K562 (cell line): Measurements from ENCODE around the gene MAP3K20. TPM values are rescaled to one million over a fixed set of nuclear protein-coding genes. Genes with fewer than 3 reads are reported as not detected.

Experiments
- BHLHE40 ChIP-seq: IDR thresholded peaks from 2 replicates; pipeline ENCODE4 v1.6.1; 2011; ENCODE audit warnings: low read length, improper control_type of control experiment
- NFYB ChIP-seq: IDR thresholded peaks from 2 replicates; pipeline ENCODE4 v1.6.1; 2011; ENCODE audit warnings: mild to moderate bottlenecking, moderate library complexity; ENCODE audit not compliant: insufficient read length; ENCODE audit errors: extremely low read depth
- NR2C2 ChIP-seq, 2 experiments: fragments of 200-800 bp in 1 of 2; sonication (Bioruptor generic) in 1 of 2; sonication (generic) in 1 of 2; formaldehyde crosslinking in 1 of 2; IDR thresholded peaks; 2 replicates each; pipeline versions ENCODE4 v1.6.1 to v1.8.0; 2016 to 2022; ENCODE audit warnings: mild to moderate bottlenecking in 1 of 2, missing compliant biosample characterization in 1 of 2, missing genetic modification characterization in 1 of 2, missing genetic modification reagents in 1 of 2
- OTX1 ChIP-seq: fragments of 450-650 bp; formaldehyde crosslinking; IDR thresholded peaks from 2 replicates; pipeline ENCODE4 v1.4.0; 2022; ENCODE audit warnings: mild to moderate bottlenecking
- POLR2A ChIP-seq: fragments of 450-650 bp; conservative IDR thresholded peaks from 2 replicates; pipeline ENCODE4 v1.6.1; 2016
- POLR2AphosphoS5 ChIP-seq: IDR thresholded peaks from 2 replicates; pipeline ENCODE4 v1.6.1; 2011; ENCODE audit warnings: mild to moderate bottlenecking, low read depth, low read length, moderate library complexity; ENCODE audit not compliant: control insufficient read depth, insufficient read depth
- RAD21 ChIP-seq, 2 experiments: fragments of 250-450 bp in 1 of 2; fragments of 450-650 bp in 1 of 2; sonication (Bioruptor Pico) in 1 of 2; formaldehyde crosslinking in 1 of 2; IDR thresholded peaks in 1 of 2; conservative IDR thresholded peaks in 1 of 2; 2 replicates each; pipeline versions ENCODE4 v1.4.0 to v1.8.0; 2020 to 2022; ENCODE audit warnings: mild to moderate bottlenecking in 2 of 2, moderate library complexity in 1 of 2
- RBBP5 ChIP-seq: fragments of 200-600 bp; sonication (generic); IDR thresholded peaks from 2 replicates; pipeline ENCODE4 v1.6.1; 2012; ENCODE audit warnings: borderline replicate concordance, mild to moderate bottlenecking, low read length, control low read depth, inconsistent platforms; ENCODE audit not compliant: insufficient read depth, poor library complexity, severe bottlenecking
- SAFB ChIP-seq: fragments of 200-400 bp; formaldehyde crosslinking; IDR thresholded peaks from 2 replicates; pipeline ENCODE4 v1.6.1; 2017; ENCODE audit warnings: low read depth, low read length, borderline replicate concordance
- SAP30 ChIP-seq: fragments of 200-600 bp; sonication (generic); IDR thresholded peaks from 2 replicates; pipeline ENCODE4 v1.6.1; 2012; ENCODE audit warnings: borderline replicate concordance, low read depth, mild to moderate bottlenecking, moderate library complexity, low read length, control low read depth, inconsistent platforms; ENCODE audit not compliant: insufficient read depth, poor library complexity, severe bottlenecking
- ZFP36 ChIP-seq: fragments of 150-350 bp; IDR thresholded peaks from 2 replicates; pipeline ENCODE4 v1.6.1; 2018; ENCODE audit warnings: low read length, low read depth; ENCODE audit not compliant: partially characterized antibody
- ZHX1 ChIP-seq: fragments of 150-350 bp; conservative IDR thresholded peaks from 2 replicates; pipeline ENCODE4 v1.6.1; 2014; ENCODE audit warnings: low read length
- ZNF24 ChIP-seq: fragments of 450-650 bp; IDR thresholded peaks from 2 replicates; pipeline ENCODE4 v1.6.1; 2016
- ZNF395 ChIP-seq: fragments of 200-800 bp; sonication (Bioruptor generic); IDR thresholded peaks from 2 replicates; pipeline ENCODE4 v1.6.1; 2017; ENCODE audit warnings: missing genetic modification characterization, missing compliant biosample characterization
- polyA plus RNA-seq, 8 experiments: library from polyadenylated mRNA; depleted of rRNA in 4 of 8; stranded (reverse) in 5 of 8; unstranded in 3 of 8; fragments of >200 nt; fragmentation: Nextera tagmentation in 2 of 8; fragmentation: Illumina TruSeq in 1 of 8; extraction: Ambion mirVana in 2 of 8; extraction: Trizol in 1 of 8; gene quantifications; 2 replicates each; pipeline versions ENCODE4 v1.2.1 to v1.2.3, GENCODE V29; 2011 to 2014; ENCODE audit warnings: inconsistent platforms in 1 of 8, missing spikeins in 1 of 8
- total RNA-seq, 7 experiments: library from RNA; depleted of rRNA in 6 of 7; stranded (reverse); fragments of >200 nt in 6 of 7; fragmentation: Illumina TruSeq in 2 of 7; extraction: Trizol in 2 of 7; gene quantifications; 2 replicates each; pipeline versions ENCODE4 v1.2.1 to v1.2.3, GENCODE V29; 2011 to 2021; ENCODE audit warnings: low replicate concordance in 1 of 7
- TF ChIP-seq, protein P1 (sequence below): fragments of 250-450 bp; sonication (Bioruptor Pico); IDR thresholded peaks from 2 replicates; pipeline ENCODE4 v1.9.0; 2021; ENCODE audit warnings: mild to moderate bottlenecking, inconsistent platforms
- TF ChIP-seq, protein P2 (sequence below): sonication (generic); formaldehyde crosslinking; IDR thresholded peaks from 2 replicates; pipeline ENCODE4 v1.8.0; 2022; ENCODE audit warnings: mild to moderate bottlenecking, missing genetic modification reagents

Gene MAP3K20
- total and polyA plus RNA-seq, 9 of the 15 experiments (the other 6 are each of a cell fraction or from before 2014, with no cell fraction given), result 9.8 to 34.2 (median 27.3) TPM

DNA sequence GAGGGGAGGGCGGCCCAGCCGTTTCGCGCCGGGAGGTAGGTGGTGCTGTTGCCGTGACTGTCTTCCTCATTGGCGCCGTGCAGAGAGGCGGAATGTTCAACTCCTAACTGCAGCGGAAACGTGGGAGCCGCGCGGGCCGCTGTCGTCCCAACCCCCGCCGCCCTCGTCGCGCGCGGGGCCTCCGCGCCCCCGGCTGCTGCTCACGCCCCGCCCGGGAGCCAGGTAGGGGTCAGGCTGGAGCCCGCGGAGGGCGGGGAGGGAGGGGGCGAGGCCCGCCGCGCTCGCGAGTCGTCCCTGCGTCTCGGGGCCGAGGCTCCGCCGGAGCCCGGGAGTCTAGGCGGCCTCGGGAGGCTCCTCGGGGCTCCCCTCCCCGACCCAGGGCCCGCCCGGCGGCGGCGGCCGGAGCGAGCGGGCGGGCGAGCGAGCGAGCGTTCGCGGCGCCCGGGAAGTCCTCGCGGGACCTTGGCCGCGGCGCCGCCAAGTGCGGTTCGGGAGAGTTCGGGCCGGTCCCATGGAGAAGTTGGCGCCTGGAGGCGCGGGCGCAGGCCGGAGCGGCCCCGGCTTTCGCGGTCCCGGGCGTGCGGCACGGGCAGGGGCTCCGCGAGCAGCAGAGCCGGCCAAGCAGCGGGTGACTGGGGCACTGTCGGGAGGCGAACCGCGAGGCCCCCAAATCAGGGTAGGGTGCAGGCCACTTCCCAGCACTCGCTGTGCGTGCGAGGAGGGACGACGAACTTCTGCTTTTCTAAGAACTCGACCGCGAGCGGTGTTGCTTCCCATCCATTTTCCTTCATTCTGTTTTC, at the start of gene MAP3K20 (continued):
- TF ChIP-seq ZFP36 (peak; percentile 30), SAFB (peak; percentile 96), POLR2A (peak; percentile 59; the same call in 1 of the 2 replicates), BHLHE40 (peak; percentile 51), ZNF395 (CRISPR knock-in tag) (peak; percentile 55; the same call in 1 of the 2 replicates), NFYB (no peak), RAD21 (CRISPR knock-in tag; conservative IDR thresholded peaks at IDR 0.05 in 1 of 2, IDR thresholded peaks at IDR 0.05 in 1 of 2) (peak; percentile 23 to 58; a peak in 3 of 4 replicates), NR2C2 (CRISPR knock-in tag; IDR thresholded peaks at IDR 0.05) (peak; percentile 5), NR2C2 (tag; IDR thresholded peaks at IDR 0.05) (peak; percentile 52; the same call in 1 of the 2 replicates), ZNF24 (0 out of 2 replicates have a peak, but pooled peaks have one; percentile 17), SAP30 (peak; percentile 31), OTX1 (CRISPR knock-in tag) (no peak), POLR2AphosphoS5 (peak; percentile 71), RBBP5 (peak; percentile 97), ZHX1 (no peak)
- TF ChIP-seq, protein P1, sequence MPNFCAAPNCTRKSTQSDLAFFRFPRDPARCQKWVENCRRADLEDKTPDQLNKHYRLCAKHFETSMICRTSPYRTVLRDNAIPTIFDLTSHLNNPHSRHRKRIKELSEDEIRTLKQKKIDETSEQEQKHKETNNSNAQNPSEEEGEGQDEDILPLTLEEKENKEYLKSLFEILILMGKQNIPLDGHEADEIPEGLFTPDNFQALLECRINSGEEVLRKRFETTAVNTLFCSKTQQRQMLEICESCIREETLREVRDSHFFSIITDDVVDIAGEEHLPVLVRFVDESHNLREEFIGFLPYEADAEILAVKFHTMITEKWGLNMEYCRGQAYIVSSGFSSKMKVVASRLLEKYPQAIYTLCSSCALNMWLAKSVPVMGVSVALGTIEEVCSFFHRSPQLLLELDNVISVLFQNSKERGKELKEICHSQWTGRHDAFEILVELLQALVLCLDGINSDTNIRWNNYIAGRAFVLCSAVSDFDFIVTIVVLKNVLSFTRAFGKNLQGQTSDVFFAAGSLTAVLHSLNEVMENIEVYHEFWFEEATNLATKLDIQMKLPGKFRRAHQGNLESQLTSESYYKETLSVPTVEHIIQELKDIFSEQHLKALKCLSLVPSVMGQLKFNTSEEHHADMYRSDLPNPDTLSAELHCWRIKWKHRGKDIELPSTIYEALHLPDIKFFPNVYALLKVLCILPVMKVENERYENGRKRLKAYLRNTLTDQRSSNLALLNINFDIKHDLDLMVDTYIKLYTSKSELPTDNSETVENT (CRISPR knock-in tag), result peak; percentile 23; the same call in 1 of the 2 replicates
- TF ChIP-seq, protein P2, sequence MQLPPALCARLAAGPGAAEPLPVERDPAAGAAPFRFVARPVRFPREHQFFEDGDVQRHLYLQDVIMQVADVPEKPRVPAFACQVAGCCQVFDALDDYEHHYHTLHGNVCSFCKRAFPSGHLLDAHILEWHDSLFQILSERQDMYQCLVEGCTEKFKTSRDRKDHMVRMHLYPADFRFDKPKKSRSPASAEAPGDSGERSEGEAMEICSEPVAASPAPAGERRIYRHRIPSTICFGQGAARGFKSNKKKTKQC, result peak; percentile 50; the same call in 1 of the 2 replicates
